ENCODE data around the gene SHISAL2A. TPM values are rescaled to one million over a fixed set of nuclear protein-coding genes. Genes with fewer than 3 reads are reported as not detected.

SHISAL2A gene
- total and polyA plus RNA-seq, 7 donors, result 8.1 TPM; not detected in 6

DNA sequence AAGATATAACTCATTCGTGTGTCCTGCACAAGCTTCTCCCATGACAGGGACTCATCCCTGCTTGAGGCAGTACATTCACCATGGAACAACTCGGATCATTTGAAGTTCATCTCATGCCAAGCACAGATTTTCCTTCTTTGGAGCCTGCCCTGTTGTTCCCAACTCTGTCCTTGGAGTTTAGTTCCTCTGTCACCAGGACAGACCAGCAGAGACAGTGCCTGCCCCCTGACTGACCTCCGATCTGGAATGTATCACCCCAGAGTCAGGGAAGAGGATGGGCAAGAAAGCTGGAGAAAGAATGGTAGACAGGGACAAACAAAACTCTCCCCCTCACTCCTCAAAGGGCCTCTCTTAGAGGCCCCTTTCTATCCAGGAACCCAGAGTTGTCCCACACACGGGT lies 5.0 kb downstream of the SHISAL2A start:
- 85 to 88% methylated on average over 4 of the region's 4 CpGs for WGBS, 2 donors
- intact Hi-C loops (cut with DNase I), result no loop called here
- H3K36me3 ChIP-seq, result no peaks in the 10 kb centered on the region
- H3K4me3 ChIP-seq, result no peak overlapping the region
- H3K9me3 ChIP-seq, result no peaks in the 10 kb centered on the region
- H3K27ac ChIP-seq, result no peak overlapping the region
- peaks cover 0 to 8% (median 6%) of the 10 kb centered on the region in 4 donors for H3K4me1 ChIP-seq
- no peak for DNase-seq
- H3K27me3 ChIP-seq, result peaks cover 7 to 20% (median 16%) of the 10 kb centered on the region in 3 donors
- TF ChIP-seq CTCF (IDR thresholded peaks at IDR 0.05) (no peak), POLR2AphosphoS5 (IDR thresholded peaks at IDR 0.05) (no peak), POLR2A (IDR thresholded peaks at IDR 0.05) (no peak), EP300 (IDR thresholded peaks at IDR 0.05) (no peak)

DNA sequence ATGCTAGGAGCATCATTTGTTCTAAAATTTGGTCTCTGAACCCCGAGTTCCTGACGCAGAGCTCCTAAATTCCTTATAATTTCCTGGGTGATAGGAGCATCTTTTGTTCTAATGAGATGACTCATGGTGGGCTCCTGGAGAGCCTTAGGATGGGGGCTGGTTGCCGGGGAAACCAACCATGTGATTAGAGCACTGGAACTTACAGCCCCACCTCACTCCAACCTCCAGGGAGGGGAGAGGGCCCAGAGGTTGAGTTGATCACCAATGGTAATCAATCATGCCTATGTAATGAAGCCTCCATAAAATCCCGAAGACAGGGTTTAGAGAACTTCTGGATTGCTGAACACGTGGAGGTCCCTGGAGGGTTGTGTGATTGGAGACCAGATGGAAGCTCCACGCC lies 7.7 kb downstream of the SHISAL2A start:
- no peak overlapping the region for H3K4me3 ChIP-seq
- 93 to 95% methylated on average over 6 of the region's 6 CpGs for WGBS, 2 donors
- no peaks in the 10 kb centered on the region for H3K9me3 ChIP-seq

DNA sequence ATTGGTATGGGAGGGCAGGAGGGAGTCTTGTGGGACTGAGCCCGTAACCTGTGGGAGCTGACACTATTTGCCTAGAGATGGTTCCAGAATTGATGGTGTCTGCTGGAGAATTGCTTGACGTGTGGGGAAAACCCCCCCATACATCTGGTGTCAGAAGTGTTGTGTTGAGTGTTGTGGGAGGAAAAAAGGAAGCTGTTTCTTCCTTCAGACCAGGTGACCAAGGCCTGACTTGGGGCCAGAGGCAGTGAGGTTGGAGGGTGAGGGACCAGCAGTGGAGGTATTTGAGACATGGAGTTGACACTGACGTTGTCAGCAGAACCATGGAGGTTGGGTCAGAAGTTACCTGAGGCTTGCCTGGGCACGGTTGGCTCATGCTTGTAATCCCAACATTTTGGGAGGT lies 8.3 kb downstream of the SHISAL2A start:
- Histone ChIP-seq H3K4me3 (no peak overlapping the region), H3K27me3 (no peaks in the 10 kb centered on the region), H3K4me1 (no peaks in the 10 kb centered on the region), H3K9me3 (no peaks in the 10 kb centered on the region), H3K27ac (no peak overlapping the region), H3K36me3 (no peaks in the 10 kb centered on the region)
- no peak for DNase-seq
- 78 to 91% methylated on average over 4 of the region's 4 CpGs for WGBS, 2 donors
- TF ChIP-seq EP300 (IDR thresholded peaks at IDR 0.05), result no peak
- intact Hi-C loops (cut with DNase I), result no loop called here

More for the DNA sequence above, 7.7 kb downstream of the SHISAL2A start:
- H3K27ac ChIP-seq, result no peak overlapping the region
- DNase-seq, result no peak
- intact Hi-C loops (cut with DNase I), result no loop called here
- TF ChIP-seq POLR2A (IDR thresholded peaks at IDR 0.05) (no peak), CTCF (IDR thresholded peaks at IDR 0.05) (no peak), POLR2AphosphoS5 (IDR thresholded peaks at IDR 0.05) (no peak), EP300 (IDR thresholded peaks at IDR 0.05) (no peak)
- no peaks in the 10 kb centered on the region for H3K27me3 ChIP-seq
- no peaks in the 10 kb centered on the region for H3K36me3 ChIP-seq
- no peaks in the 10 kb centered on the region for H3K4me1 ChIP-seq

- Histone ChIP-seq H3K27me3 (no peaks in the 10 kb centered on the region), H3K27ac (no peak overlapping the region), H3K4me3 (no peak overlapping the region), H3K36me3 (no peaks in the 10 kb centered on the region), H3K4me1 (no peaks in the 10 kb centered on the region), H3K9me3 (no peaks in the 10 kb centered on the region)
- DNase-seq, result no peak
- intact Hi-C loops (cut with DNase I), result no loop called here
- TF ChIP-seq EP300 (IDR thresholded peaks at IDR 0.05), result no peak
- 77 to 82% methylated on average over 6 of the region's 6 CpGs for whole genome bisulfite sequencing, 2 donors
These were observed 12.3 kb downstream of the SHISAL2A start for GRCh38 chr1:52645261-52645660.

DNA sequence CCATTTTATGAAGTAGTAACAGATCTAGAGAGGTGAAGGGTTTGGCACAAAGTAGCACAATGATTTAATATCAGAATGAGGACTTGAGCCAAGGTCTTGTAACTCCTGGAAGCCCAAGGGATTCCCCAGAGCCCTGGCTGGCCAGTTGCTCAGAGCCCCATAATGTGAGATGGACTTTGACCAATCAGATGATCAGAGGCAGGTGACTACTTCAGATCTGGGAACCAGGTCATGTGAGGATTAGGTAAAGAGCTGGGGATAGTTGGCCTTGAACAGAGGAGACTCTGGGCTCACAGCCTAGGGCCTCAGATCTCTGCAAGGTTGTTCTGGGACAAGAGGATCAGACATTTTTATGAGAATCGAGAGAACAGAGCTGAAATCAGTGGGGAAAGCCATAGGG lies 18.9 kb downstream of the SHISAL2A start:
- Histone ChIP-seq H3K36me3 (no peaks in the 10 kb centered on the region), H3K9me3 (no peaks in the 10 kb centered on the region), H3K4me3 (no peak overlapping the region), H3K27me3 (no peaks in the 10 kb centered on the region), H3K4me1 (no peaks in the 10 kb centered on the region), H3K27ac (no peak overlapping the region)
- TF ChIP-seq POLR2A (IDR thresholded peaks at IDR 0.05) (no peak), CTCF (IDR thresholded peaks at IDR 0.05) (no peak), EP300 (IDR thresholded peaks at IDR 0.05) (no peak), POLR2AphosphoS5 (IDR thresholded peaks at IDR 0.05) (no peak)
- WGBS, 2 donors, result 52 to 89% methylated on average over 1 of the region's 1 CpG
- intact Hi-C loops (cut with DNase I), result no loop called here
- DNase-seq, result no peak

GRCh38 chr1:52653207-52653849 lies 20.4 kb downstream of the SHISAL2A start:
- intact Hi-C loops (cut with DNase I), result no loop called here
- no peak overlapping the region for H3K4me3 ChIP-seq
- no peaks in the 10 kb centered on the region for H3K27me3 ChIP-seq
- H3K36me3 ChIP-seq, result no peaks in the 10 kb centered on the region
- no peak overlapping the region for H3K27ac ChIP-seq
- no peaks in the 10 kb centered on the region for H3K4me1 ChIP-seq
- TF ChIP-seq POLR2AphosphoS5 (IDR thresholded peaks at IDR 0.05), result no peak
- no peak for TF ChIP-seq EP300 (IDR thresholded peaks at IDR 0.05)
- TF ChIP-seq CTCF (IDR thresholded peaks at IDR 0.05), result no peak
- no peak for TF ChIP-seq POLR2A (IDR thresholded peaks at IDR 0.05)
- WGBS, 2 donors, result 95 to 98% methylated on average over 5 of the region's 5 CpGs
- H3K9me3 ChIP-seq, result no peaks in the 10 kb centered on the region
- no peak for DNase-seq
